ENCODE measurements around the gene HMG20A. TPM values are rescaled to one million over a fixed set of nuclear protein-coding genes. Genes with fewer than 3 reads are reported as not detected.

HMG20A gene
- total and polyA plus RNA-seq, 2 experiments from 2014 or later, result 17.8 to 57.8 TPM

GRCh38 chr15:77533578-77534430 lies 113.1 kb downstream of the HMG20A start (continued):
- TF ChIP-seq ZNF462 (CRISPR knock-in tag; IDR thresholded peaks at IDR 0.05) (no peak), POLR2AphosphoS5 (IDR thresholded peaks at IDR 0.05; ENCODE audit: low read depth) (no peak)

Other genes starting within 250 kb of the HMG20A start
- 22.8 and 34.1 TPM in 2 replicates for gene PEAK1, start 784 bp upstream of the HMG20A start, total RNA-seq (2014; rRNA removed; shearing (Covaris generic))
- gene PEAK1, start 784 bp upstream of the HMG20A start, polyA plus RNA-seq (2016; fragmentation: Nextera tagmentation; extraction: Ambion mirVana), result 5.6 and 7.8 TPM in 2 replicates
- gene LINGO1, start 212.0 kb downstream of the HMG20A start, total RNA-seq (2014; rRNA removed; shearing (Covaris generic)), result 52.0 and 63.1 TPM in 2 replicates
- 16.0 and 16.9 TPM in 2 replicates for gene LINGO1, start 212.0 kb downstream of the HMG20A start, polyA plus RNA-seq (2016; fragmentation: Nextera tagmentation; extraction: Ambion mirVana)

Data from GM23338 (cell line).